GM12878 (cell line): Measurements from ENCODE around the gene SPHK2.

Source experiments
- CTCF ChIP-seq, 3 experiments: IDR thresholded peaks in 2 of 3; conservative IDR thresholded peaks in 1 of 3; 2 replicates each; pipeline ENCODE4 v1.5.1; 2011; ENCODE audit warnings: low read depth in 3 of 3, low read length in 3 of 3, mild to moderate bottlenecking in 3 of 3, control low read depth in 2 of 3, moderate library complexity in 2 of 3, inconsistent platforms in 1 of 3, mixed read lengths in 1 of 3; ENCODE audit not compliant: control insufficient read depth in 2 of 3, insufficient read depth in 1 of 3; ENCODE audit errors: extremely low read depth in 1 of 3
- HDAC2 ChIP-seq: fragments of 200-600 bp; sonication (generic); IDR thresholded peaks from 2 replicates; pipeline ENCODE4 v1.6.1; 2017
- NR2C1 ChIP-seq: fragments of 450-650 bp; IDR thresholded peaks from 2 replicates; pipeline ENCODE4 v1.6.1; 2017; ENCODE audit warnings: antibody characterized with exemption, mild to moderate bottlenecking, moderate library complexity
- NRF1 ChIP-seq: conservative IDR thresholded peaks from 2 replicates; pipeline ENCODE4 v1.6.1; 2011; ENCODE audit warnings: mild to moderate bottlenecking, low read depth, low read length, improper control_type of control experiment
- RCOR1 ChIP-seq: conservative IDR thresholded peaks from 2 replicates; pipeline ENCODE4 v1.6.1; 2012; ENCODE audit warnings: low read depth, low read length, improper control_type of control experiment
- REST ChIP-seq: IDR thresholded peaks from 2 replicates; pipeline ENCODE4 v1.6.1; 2012; ENCODE audit warnings: mild to moderate bottlenecking, low read depth, low read length
- SIN3A ChIP-seq: IDR thresholded peaks from 2 replicates; pipeline ENCODE4 v1.6.1; 2012; ENCODE audit warnings: low read depth, low read length, improper control_type of control experiment
- ZBTB40 ChIP-seq: fragments of 450-650 bp; IDR thresholded peaks from 2 replicates; pipeline ENCODE4 v1.6.1; 2016; ENCODE audit warnings: mild to moderate bottlenecking, moderate library complexity, borderline replicate concordance
- ZNF384 ChIP-seq: IDR thresholded peaks from 2 replicates; pipeline ENCODE4 v1.6.1; 2012; ENCODE audit warnings: low read depth, mild to moderate bottlenecking, low read length, improper control_type of control experiment, borderline replicate concordance

- no peak for TF ChIP-seq ZNF384
- TF ChIP-seq RCOR1 = no peak
- no peak for TF ChIP-seq CTCF (IDR thresholded peaks at IDR 0.05 in 2 of 3, conservative IDR thresholded peaks at IDR 0.05 in 1 of 3; ENCODE audit: control insufficient read depth in 2 of 3, extremely low read depth in 1 of 3, insufficient read depth in 1 of 3, low read depth in 3 of 3, low read length in 3 of 3)
- TF ChIP-seq NRF1 = no peak
- TF ChIP-seq NR2C1 = no peak
- no peak for TF ChIP-seq HDAC2
- TF ChIP-seq REST = no peak
- no peak for TF ChIP-seq ZBTB40
- no peak for TF ChIP-seq SIN3A
These were observed 13.4 kb downstream of the SPHK2 start for GRCh38 chr19:48632692-48633147.
